ENCODE measurements around the gene SGIP1. TPM values are rescaled to one million over a fixed set of nuclear protein-coding genes. Genes with fewer than 3 reads are reported as not detected.

The SGIP1 gene
- under 0.01 and 0.68 TPM in 2 replicates for total RNA-seq

GRCh38 chr1:66533804-66534740, at the start of gene SGIP1:
SGIP1 (plus strand) TSS chr1:66534153; CDS start chr1:66534359, 206 bp downstream.

GRCh38 chr1:66752000-66752592, 218.1 kb downstream of the SGIP1 start, which contains the start of gene DYNLT5:
DYNLT5 (plus strand) TSS chr1:66752459; CDS start chr1:66754659, 2,200 bp downstream.

Other genes with a start within 250 kb of the SGIP1 start
- gene DYNLT5, start 218.3 kb downstream of the SGIP1 start, total RNA-seq, result not detected in 2 replicates

Measured in pericardium fibroblast (primary cell).